GM15510 (cell line): ENCODE measurements around the gene FBXL14.

Experiments used
- POLR2A ChIP-seq: IDR thresholded peaks from 3 replicates; pipeline ENCODE4 v1.6.1; 2011; ENCODE audit warnings: borderline replicate concordance; ENCODE audit not compliant: insufficient read length; ENCODE audit errors: extremely low read depth

Gene FBXL14

GRCh38 chr12:1594261-1595025, at the start of gene FBXL14:
FBXL14 (minus strand) TSS chr12:1594581; CDS start chr12:1594066, 515 bp downstream.
- TF ChIP-seq POLR2A = peak; percentile 45

DNA sequence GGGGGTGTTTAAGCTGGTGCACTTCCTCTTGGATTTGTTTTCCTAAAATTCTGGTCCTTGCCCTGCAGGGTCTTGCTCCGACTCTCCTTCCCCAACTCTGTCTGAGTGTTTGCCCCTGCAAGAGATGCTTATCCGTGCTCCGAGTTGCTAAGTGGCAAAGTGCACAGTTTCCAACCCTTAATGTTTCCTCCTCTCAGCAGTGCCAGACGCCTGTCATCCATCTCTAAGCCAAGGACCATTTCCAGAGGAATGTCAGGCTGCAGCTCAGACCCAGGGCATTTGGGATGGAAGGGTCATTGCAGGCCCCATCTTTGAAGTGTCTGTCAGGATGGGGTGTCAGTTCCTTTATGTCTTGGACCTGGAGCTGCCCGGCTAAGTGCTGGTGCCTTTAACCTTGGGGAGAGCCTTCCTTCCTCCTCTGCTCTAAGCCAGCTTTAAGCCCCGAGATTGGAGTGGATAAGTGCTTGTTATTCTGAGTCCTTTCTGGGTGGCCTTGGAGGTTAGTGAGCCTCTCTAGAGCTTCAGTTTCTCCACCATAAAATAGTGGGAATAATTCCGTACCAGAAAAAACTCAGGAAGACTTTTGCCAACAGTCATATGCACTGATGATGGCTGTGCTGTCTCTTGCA, 49.6 kb upstream of the FBXL14 start:
- TF ChIP-seq POLR2A = no peak

DNA sequence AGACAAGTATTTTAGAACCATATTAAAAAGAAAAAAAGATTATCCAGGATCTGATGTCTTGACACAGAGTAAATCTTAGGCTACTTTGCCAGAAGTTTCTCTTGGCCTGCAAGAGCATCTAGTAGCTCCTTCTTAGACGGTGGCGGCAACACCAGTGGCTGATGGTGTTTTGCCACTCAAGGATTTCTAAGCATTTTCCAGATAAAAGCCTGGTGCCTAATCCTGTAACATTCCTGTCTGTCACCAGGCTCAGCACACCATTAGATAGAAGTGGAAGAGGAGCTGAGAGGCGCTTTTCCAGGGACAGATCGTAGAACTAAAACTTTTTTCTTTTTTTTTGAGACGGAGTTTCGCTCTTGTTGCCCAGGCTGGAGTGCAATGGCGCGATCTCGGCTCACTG, 48.7 kb upstream of the FBXL14 start:
- TF ChIP-seq POLR2A = no peak

DNA sequence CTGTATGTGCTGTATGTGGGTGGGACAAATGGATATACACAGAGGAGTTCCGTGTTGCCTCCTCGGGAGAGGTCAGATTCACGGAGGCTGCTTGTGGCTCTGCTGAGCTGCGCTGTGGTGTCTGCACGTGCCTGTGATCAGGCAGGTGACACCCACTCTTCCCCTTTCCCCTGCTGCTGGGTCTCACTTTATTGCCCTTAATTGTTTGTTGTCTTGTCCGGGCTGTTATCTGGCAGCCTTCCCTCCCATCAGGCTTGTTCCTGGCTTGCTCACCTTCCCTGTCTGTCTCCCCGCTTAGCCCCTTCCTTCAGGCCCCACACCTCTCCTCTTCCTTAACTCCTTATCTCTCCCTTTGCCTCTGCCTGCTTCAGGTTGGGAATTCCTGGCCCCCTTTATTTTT, 48.1 kb upstream of the FBXL14 start:
- TF ChIP-seq POLR2A = no peak

DNA sequence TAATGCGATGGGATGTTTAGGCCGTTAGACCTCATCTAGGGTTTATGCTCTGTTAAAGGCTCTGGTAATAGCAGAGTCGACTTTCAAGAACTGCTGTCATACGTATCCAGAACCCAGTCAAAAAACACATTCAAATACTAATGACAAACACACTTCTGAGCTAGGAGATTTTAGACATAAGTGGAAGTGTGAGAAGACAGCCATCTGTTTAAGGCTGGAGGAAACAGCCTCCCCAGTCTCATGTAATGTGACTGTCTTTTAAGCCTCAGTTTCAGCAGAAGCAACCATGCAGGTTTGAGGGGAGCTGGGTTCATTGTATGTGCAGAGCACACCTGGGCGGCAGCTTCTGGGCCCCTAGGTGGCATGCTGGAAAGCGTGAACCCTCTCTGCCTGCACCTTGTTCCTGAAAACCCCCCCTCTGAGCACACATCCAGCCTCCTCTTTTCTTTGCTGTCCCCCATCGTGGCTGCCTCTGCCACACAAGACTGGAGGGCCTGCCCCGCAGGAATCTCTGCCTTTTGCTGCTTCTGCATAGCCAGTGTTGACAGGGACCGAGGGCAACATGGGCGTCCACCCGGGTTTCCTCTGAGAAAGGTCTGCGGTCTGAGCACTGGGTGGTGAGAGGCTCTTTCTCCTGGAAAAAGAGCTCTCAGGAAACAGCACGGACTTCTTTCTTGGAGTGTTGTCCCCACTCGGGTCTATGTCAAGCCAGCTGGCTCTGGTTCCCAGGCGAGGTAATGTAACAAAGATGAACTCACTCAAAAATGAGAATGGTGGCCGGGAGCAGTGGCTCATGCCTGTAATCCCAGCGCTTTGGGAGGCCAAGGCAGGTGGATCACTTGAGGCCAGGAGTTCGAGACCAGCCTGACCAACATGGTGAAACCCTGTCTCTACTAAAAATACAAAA, 46.2 kb upstream of the FBXL14 start:
- no peak for TF ChIP-seq POLR2A

DNA sequence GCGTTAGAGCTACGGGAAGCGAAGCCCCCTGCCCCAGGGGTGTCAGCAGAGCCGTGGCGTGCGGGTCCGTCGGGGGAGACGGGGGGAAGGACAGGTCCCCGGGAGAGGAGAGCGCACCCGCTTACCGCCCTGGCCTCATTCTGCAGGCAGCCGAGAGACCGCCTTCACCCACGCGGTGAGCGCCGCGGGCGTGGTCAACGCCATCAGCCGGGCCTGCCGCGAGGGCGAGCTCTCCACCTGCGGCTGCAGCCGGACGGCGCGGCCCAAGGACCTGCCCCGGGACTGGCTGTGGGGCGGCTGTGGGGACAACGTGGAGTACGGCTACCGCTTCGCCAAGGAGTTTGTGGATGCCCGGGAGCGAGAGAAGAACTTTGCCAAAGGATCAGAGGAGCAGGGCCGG, 45.2 kb upstream of the FBXL14 start:
- no peak for TF ChIP-seq POLR2A

DNA sequence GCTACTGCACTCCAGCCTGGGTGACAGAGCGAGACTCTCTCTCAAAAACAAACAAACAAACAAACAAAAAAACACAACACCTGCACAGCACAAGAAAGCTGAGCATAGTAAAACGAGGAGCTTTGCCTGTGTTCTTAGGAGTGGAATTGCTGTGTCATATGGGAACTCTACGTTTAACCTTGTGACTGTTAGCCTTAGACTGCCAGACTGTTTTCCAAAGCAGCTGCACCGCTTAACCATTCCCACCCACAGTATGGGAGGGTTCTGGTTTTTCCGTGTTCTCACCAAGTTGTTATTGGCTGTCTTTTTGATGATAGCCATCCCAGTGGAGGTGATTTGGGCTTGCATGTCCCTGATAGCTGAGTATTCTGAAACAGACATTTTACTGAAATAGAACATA, 43.8 kb upstream of the FBXL14 start:
- no peak for TF ChIP-seq POLR2A

GRCh38 chr12:1635301-1636095, 41.1 kb upstream of the FBXL14 start:
- no peak for TF ChIP-seq POLR2A

- no peak for TF ChIP-seq POLR2A
Measured at GRCh38 chr12:1634590-1635191, 40.3 kb upstream of the FBXL14 start.

- no peak for TF ChIP-seq POLR2A
Measured at GRCh38 chr12:1634149-1634548, 39.8 kb upstream of the FBXL14 start.

DNA sequence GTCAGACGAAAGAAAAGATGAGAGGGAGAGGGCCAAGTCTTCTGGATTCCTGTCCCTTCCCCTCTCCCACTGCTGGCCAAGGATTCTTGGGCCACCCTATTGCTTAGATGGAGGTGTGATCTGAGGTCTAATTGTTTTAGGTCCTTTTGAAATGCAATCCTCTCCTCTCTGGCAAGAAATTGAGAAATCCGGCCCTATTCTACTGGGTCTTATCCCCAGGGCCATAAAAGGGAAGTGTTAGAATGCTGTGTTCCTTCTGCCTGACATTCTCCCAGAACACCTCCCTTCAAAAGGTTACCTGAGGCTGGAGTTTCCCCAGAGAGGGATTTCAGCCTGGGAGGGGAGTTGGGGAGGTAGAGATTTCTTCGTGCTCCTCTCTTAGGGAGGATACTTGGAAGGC, 39.1 kb upstream of the FBXL14 start:
- TF ChIP-seq POLR2A = no peak

DNA sequence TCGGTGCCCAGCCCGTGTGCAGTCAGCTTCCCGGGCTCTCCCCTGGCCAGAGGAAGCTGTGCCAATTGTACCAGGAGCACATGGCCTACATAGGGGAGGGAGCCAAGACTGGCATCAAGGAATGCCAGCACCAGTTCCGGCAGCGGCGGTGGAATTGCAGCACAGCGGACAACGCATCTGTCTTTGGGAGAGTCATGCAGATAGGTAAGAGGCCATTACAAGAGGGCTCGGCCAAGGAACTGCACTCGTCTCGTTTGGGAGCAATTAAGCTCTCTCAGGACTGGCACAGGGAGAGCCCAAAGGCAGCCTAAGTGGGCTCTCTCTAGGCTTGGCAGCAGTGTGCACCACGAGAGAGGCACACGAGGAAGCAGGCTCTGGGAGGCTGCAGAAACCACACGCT, 38.3 kb upstream of the FBXL14 start:
- no peak for TF ChIP-seq POLR2A

DNA sequence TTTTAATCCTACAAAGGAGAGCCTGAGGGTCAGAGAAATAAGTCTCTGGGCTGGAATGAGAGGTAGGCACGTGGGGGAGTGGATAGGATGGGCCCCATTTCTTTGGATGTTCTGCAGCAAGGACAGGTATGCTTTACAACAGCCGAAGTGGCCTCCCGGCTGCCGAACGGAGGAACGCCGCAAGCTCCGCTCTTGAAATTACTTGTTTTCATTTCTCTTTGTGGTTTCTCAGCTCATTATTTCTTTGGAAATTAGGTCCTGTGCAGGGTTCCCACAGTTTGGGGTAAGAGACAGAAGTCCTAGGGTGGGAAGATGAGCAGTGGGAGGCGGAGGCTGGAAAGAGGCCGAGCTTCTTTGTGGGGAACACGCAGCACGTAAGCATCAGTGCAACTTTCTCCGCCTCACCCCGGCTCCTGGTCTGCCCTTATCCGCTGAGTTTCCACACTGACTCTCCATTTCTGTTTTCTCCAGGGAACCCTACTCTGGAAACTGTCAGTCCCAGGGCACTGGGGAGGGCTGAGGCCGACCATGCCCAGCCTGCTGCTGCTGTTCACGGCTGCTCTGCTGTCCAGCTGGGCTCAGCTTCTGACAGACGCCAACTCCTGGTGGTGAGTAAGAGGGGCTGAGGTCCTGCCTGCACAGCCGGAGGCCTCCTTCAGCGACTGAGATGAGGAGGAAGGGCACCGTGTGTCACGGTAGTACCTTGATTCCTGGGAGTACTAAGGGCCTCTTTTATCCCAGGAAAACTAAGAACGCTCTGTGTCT, 36.6 kb upstream of the FBXL14 start:
- no peak for TF ChIP-seq POLR2A
